GM12892 (cell line): Measurements from ENCODE around the gene TRIM66.

Source experiments
- POLR2A ChIP-seq: IDR thresholded peaks from 2 replicates; pipeline ENCODE4 v1.6.1; 2011; ENCODE audit warnings: low read depth, low read length, control low read depth
- POLR2AphosphoS5 ChIP-seq: IDR thresholded peaks from 2 replicates; pipeline ENCODE4 v1.6.1; 2011; ENCODE audit warnings: low read depth, low read length, control low read depth
- TAF1 ChIP-seq: IDR thresholded peaks from 2 replicates; pipeline ENCODE4 v1.6.1; 2011; ENCODE audit warnings: low read depth, mild to moderate bottlenecking, control low read depth, low read length, borderline replicate concordance

GRCh38 chr11:8642196-8642841, 40.1 kb downstream of the TRIM66 start:
- TF ChIP-seq POLR2AphosphoS5, result no peak
- no peak for TF ChIP-seq POLR2A
- TF ChIP-seq TAF1, result no peak
